Epithelial cell of proximal tubule (primary cell): ENCODE measurements around the gene LAMA4. TPM values are rescaled to one million over a fixed set of nuclear protein-coding genes. Genes with fewer than 3 reads are reported as not detected.
A peak's percentile ranks its signal among the peaks of the same experiment; 100 is the strongest.
"Not testable (repeated sequence)": the region's sequence is repeated elsewhere in the genome, so short reads cannot be mapped to it uniquely, and the experiment has no call there.

Experiments used
- DNase-seq: peaks from one replicate; pipeline ENCODE4 v3.0.0-alpha.2; 2011; ENCODE audit warnings: low read depth
- H3K4me3 ChIP-seq: 2 replicates; pipeline ENCODE4 v1.5.1; 2011; ENCODE audit warnings: low read depth, mild to moderate bottlenecking, low read length
- CTCF ChIP-seq: conservative IDR thresholded peaks from 2 replicates; pipeline ENCODE4 v1.5.1; 2012; ENCODE audit warnings: low read depth, mild to moderate bottlenecking, low read length
- total RNA-seq: library from RNA; depleted of rRNA; stranded (reverse); fragments of >200 nt; gene quantifications from 2 replicates; pipeline ENCODE4 v1.2.3, GENCODE V29; 2015

LAMA4 gene
- total RNA-seq, 1 donor from 2014 or later: 8.0 TPM

- TF ChIP-seq CTCF: no peak
- no peak for DNase-seq
- no peak overlapping the region for H3K4me3 ChIP-seq
These were observed 47.2 kb downstream of the LAMA4 start for GRCh38 chr6:112207131-112207530.

- no peak for DNase-seq
- TF ChIP-seq CTCF: no peak
- no peak overlapping the region for H3K4me3 ChIP-seq
These were observed 48.3 kb downstream of the LAMA4 start for GRCh38 chr6:112206110-112206458.

GRCh38 chr6:112205427-112206109 lies 48.8 kb downstream of the LAMA4 start:
- no peak for TF ChIP-seq CTCF
- no peak overlapping the region for H3K4me3 ChIP-seq
- peak; percentile 84 for DNase-seq

GRCh38 chr6:112204350-112204706 lies 50.0 kb downstream of the LAMA4 start:
- TF ChIP-seq CTCF: no peak
- no peak for DNase-seq
- H3K4me3 ChIP-seq: no peak overlapping the region

- TF ChIP-seq CTCF: no peak
- H3K4me3 ChIP-seq: no peak overlapping the region
- DNase-seq: peak; percentile 97
These were observed 50.6 kb downstream of the LAMA4 start for GRCh38 chr6:112203577-112204349.

- no peak for TF ChIP-seq CTCF
- H3K4me3 ChIP-seq: no peak overlapping the region
- no peak for DNase-seq
These were observed 51.6 kb downstream of the LAMA4 start for GRCh38 chr6:112202639-112203341.

GRCh38 chr6:112200185-112200914 lies 54.0 kb downstream of the LAMA4 start:
- not testable (repeated sequence) for H3K4me3 ChIP-seq, DNase-seq
